Right lobe of liver (tissue), 4 donors: ENCODE results near the gene BPIFB4.

Experiments used
- CTCF ChIP-seq, 4 donors: fragments of 200-600 bp in 3 of 4; fragments of 450-650 bp in 1 of 4; IDR thresholded peaks; one replicate each; pipeline versions ENCODE4 v1.5.1 to v1.8.0; 2016 to 2022; ENCODE audit warnings: antibody characterized with exemption in 4 of 4, mild to moderate bottlenecking in 2 of 4
- POLR2A ChIP-seq: fragments of 450-650 bp; IDR thresholded peaks from one replicate; pipeline ENCODE4 v1.6.1; 2017; ENCODE audit warnings: antibody characterized with exemption, mild to moderate bottlenecking
- donor health status: DM: no; HTN: no; CAD: no.
- donor health status: DM: no; HTN: no; CAD: no.
- donor health status: DM: no; HTN: yes; CAD: no.

- TF ChIP-seq CTCF (IDR thresholded peaks at IDR 0.05) (no peak), POLR2A (no peak)
Measured at GRCh38 chr20:33065785-33066184, 13.7 kb upstream of the BPIFB4 start.
